ENCODE results near the gene NDOR1.

DNA sequence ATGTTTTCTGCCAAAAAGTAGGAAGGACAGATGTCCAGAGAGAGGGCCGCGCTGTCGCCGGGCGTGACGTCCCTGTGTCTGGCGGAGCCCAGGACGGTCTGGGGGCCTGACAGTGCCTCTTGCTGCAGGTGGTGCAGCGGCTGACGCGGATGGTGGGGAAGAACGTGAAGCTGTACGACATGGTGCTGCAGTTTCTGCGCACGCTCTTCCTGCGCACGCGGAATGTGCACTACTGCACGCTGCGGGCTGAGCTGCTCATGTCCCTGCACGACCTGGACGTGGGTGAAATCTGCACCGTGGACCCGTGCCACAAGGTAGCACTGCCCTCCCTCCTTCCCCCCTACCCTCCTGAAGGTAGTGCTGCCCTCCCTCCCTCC is 57.4 kb downstream of the NDOR1 start:
- TF ChIP-seq, protein P1, sequence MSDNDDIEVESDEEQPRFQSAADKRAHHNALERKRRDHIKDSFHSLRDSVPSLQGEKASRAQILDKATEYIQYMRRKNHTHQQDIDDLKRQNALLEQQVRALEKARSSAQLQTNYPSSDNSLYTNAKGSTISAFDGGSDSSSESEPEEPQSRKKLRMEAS (IDR thresholded peaks at IDR 0.05; ENCODE audit: insufficient read depth, insufficient read length), result no peak
- TF ChIP-seq POLR2A (IDR thresholded peaks at IDR 0.05; ENCODE audit: low read depth, low read length) (no peak), FOS (IDR thresholded peaks at IDR 0.05; ENCODE audit: borderline replicate concordance, insufficient read depth, low read length) (no peak), POLR2AphosphoS5 (IDR thresholded peaks at IDR 0.05; ENCODE audit: insufficient read depth, low read depth, low read length) (peak; percentile 27), JUN (IDR thresholded peaks at IDR 0.05; ENCODE audit: borderline replicate concordance, insufficient read depth, insufficient read length, low read depth) (no peak), EZH2 (IDR thresholded peaks at IDR 0.05; ENCODE audit: borderline replicate concordance, low read depth, low read length, severe bottlenecking) (no peak), MYC (IDR thresholded peaks at IDR 0.05; ENCODE audit: low read depth, low read length) (no peak), GATA2 (IDR thresholded peaks at IDR 0.05; ENCODE audit: insufficient read depth, insufficient read length, low read depth, low read length) (no peak)
- TF ChIP-seq, protein P2, sequence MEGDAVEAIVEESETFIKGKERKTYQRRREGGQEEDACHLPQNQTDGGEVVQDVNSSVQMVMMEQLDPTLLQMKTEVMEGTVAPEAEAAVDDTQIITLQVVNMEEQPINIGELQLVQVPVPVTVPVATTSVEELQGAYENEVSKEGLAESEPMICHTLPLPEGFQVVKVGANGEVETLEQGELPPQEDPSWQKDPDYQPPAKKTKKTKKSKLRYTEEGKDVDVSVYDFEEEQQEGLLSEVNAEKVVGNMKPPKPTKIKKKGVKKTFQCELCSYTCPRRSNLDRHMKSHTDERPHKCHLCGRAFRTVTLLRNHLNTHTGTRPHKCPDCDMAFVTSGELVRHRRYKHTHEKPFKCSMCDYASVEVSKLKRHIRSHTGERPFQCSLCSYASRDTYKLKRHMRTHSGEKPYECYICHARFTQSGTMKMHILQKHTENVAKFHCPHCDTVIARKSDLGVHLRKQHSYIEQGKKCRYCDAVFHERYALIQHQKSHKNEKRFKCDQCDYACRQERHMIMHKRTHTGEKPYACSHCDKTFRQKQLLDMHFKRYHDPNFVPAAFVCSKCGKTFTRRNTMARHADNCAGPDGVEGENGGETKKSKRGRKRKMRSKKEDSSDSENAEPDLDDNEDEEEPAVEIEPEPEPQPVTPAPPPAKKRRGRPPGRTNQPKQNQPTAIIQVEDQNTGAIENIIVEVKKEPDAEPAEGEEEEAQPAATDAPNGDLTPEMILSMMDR (IDR thresholded peaks at IDR 0.05; ENCODE audit: extremely low read depth in 1 of 2, insufficient read depth in 1 of 2, low read depth in 1 of 2, low read length in 2 of 2), result no peak

Measured in endothelial cell of umbilical vein (primary cell).